ENCODE data around the gene AGFG1. TPM values are rescaled to one million over a fixed set of nuclear protein-coding genes. Genes with fewer than 3 reads are reported as not detected.
A peak's percentile ranks its signal among the peaks of the same experiment; 100 is the strongest.
"Not testable (repeated sequence)": the region's sequence is repeated elsewhere in the genome, so short reads cannot be mapped to it uniquely, and the experiment has no call there.

The AGFG1 gene
- polyA plus RNA-seq, 1 experiment: 92.2 TPM

GRCh38 chr2:227536445-227536844 lies 64.5 kb downstream of the AGFG1 start:
- DNase-seq (ENCODE audit: low read depth): no peak
- POLR2A ChIA-PET: no interaction called here
- Histone ChIP-seq H3K4me3 (ENCODE audit: low read depth, low read length) (no peak overlapping the region), H3K27me3 (ENCODE audit: control insufficient read depth, insufficient read depth, low read length) (no peaks in the 10 kb centered on the region), H3K36me3 (ENCODE audit: control insufficient read depth, insufficient read depth, low read length) (no peaks in the 10 kb centered on the region)
- TF ChIP-seq, protein P1, sequence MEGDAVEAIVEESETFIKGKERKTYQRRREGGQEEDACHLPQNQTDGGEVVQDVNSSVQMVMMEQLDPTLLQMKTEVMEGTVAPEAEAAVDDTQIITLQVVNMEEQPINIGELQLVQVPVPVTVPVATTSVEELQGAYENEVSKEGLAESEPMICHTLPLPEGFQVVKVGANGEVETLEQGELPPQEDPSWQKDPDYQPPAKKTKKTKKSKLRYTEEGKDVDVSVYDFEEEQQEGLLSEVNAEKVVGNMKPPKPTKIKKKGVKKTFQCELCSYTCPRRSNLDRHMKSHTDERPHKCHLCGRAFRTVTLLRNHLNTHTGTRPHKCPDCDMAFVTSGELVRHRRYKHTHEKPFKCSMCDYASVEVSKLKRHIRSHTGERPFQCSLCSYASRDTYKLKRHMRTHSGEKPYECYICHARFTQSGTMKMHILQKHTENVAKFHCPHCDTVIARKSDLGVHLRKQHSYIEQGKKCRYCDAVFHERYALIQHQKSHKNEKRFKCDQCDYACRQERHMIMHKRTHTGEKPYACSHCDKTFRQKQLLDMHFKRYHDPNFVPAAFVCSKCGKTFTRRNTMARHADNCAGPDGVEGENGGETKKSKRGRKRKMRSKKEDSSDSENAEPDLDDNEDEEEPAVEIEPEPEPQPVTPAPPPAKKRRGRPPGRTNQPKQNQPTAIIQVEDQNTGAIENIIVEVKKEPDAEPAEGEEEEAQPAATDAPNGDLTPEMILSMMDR (IDR thresholded peaks at IDR 0.05; ENCODE audit: insufficient read depth, low read depth, low read length): no peak
- CTCF ChIA-PET: interaction anchor here (0.6 to 0.8 kb wide), 2 partner anchors 109 to 702 kb away, joined by 3 to 10 read pairs; no protein-coding TSS in a partner anchor

DNA sequence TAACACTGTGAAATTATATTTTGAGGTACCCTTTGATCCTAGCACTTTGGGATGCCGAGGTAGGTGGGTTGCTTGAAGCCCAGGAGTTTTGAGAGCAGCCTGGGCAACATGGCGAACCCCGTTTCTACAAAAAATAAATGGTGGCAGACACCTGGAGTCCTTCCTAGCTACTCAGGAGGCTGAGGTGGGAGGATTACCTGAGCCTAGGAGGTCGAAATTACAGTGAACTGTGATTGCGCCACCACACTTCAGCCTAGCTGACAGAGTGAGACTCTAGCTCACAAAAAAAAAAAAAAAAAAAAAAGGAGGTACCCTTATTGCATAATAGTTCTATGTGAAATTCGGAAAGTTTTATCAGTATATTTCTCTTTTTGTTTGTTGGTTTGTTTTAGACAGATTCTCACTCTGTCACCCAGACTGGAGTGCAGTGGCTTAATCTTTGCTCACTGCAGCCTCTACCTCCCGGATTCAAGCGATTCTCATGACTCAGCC lies 67.6 kb downstream of the AGFG1 start:
- DNase-seq (ENCODE audit: low read depth): no peak
- H3K36me3 ChIP-seq (ENCODE audit: control insufficient read depth, insufficient read depth, low read length): no peaks in the 10 kb centered on the region
- CTCF ChIA-PET: no interaction called here
- no peak overlapping the region for H3K4me3 ChIP-seq (ENCODE audit: low read depth, low read length)
- POLR2A ChIA-PET: interaction anchor here (0.6 kb wide), 1 partner anchor 12 kb away, joined by 8 read pairs; no protein-coding TSS in a partner anchor
- H3K27me3 ChIP-seq (ENCODE audit: control insufficient read depth, insufficient read depth, low read length): no peaks in the 10 kb centered on the region
- TF ChIP-seq, protein P1 (IDR thresholded peaks at IDR 0.05; ENCODE audit: insufficient read depth, low read depth, low read length): no peak

DNA sequence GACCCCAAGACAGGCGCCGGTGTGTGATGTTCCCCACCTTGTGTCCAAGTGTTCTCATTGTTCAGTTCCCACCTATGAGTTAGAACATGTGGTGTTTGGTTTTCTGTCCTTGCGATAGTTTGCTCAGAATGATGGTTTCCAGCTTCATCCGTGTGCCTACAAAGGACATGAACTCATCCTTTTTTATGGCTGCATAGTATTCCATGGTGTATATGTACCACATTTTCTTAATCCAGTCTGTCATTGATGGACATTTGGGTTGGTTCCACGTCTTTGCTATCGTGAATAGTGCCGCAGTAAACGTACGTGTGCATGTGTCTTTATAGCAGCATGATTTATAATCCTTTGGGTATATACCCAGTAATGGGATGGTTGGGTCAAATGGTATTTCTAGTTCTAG lies 68.4 kb downstream of the AGFG1 start:
- POLR2A ChIA-PET; H3K4me3 ChIP-seq (ENCODE audit: low read depth, low read length); DNase-seq (ENCODE audit: low read depth); CTCF ChIA-PET; H3K36me3 ChIP-seq (ENCODE audit: control insufficient read depth, insufficient read depth, low read length); H3K27me3 ChIP-seq (ENCODE audit: control insufficient read depth, insufficient read depth, low read length): not testable (repeated sequence)

DNA sequence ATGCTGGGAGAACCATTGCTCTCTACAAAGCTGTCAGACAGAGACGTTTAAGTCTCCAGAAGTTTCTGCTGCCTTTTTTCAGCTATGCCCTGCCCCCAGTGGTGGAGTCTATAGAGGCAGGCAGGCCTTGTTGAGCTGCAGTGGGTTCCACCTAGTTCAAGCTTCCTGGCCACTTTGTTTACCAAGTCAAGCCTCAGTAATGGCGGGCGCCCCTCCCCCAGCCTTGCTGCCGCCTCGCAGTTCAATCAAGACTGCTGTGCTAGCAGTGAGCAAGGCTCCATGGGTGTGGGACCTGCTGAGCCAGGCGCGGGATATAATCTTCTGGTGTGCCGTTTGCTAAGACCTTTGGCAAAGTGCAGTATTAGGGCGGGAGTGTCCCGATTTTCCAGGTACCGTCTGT lies 74.0 kb downstream of the AGFG1 start:
- Histone ChIP-seq H3K36me3 (ENCODE audit: control insufficient read depth, insufficient read depth, low read length) (peaks cover 2% of the 10 kb centered on the region; the same call in 1 of the 2 replicates), H3K27me3 (ENCODE audit: control insufficient read depth, insufficient read depth, low read length) (no peaks in the 10 kb centered on the region), H3K4me3 (ENCODE audit: low read depth, low read length) (no peak overlapping the region)
- CTCF ChIA-PET: no interaction called here
- POLR2A ChIA-PET: no interaction called here
- DNase-seq (ENCODE audit: low read depth): no peak
- TF ChIP-seq, protein P1 (IDR thresholded peaks at IDR 0.05; ENCODE audit: insufficient read depth, low read depth, low read length): 0 out of 2 replicates have a peak, but pooled peaks have one; percentile 16

DNA sequence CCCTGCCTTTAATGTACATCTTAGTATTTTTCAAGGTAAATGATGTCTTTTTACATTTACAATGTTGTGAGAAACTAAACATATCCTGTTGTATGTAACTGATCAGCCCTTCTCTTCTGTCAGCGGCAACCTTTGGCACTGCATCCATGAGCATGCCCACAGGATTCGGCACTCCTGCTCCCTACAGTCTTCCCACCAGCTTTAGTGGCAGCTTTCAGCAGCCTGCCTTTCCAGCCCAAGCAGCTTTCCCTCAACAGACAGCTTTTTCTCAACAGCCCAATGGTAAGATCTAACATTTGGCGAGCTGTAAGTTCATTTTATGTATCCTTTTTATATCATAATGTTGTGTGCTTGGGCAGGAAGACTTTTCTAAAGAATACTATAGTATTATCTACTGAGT lies 79.9 kb downstream of the AGFG1 start:
- DNase-seq (ENCODE audit: low read depth): no peak
- CTCF ChIA-PET: interaction anchor here (1.4 kb wide), 1 partner anchor 214 kb away, joined by 3 read pairs; no protein-coding TSS in a partner anchor
- TF ChIP-seq, protein P1 (IDR thresholded peaks at IDR 0.05; ENCODE audit: insufficient read depth, low read depth, low read length): no peak
- H3K27me3 ChIP-seq (ENCODE audit: control insufficient read depth, insufficient read depth, low read length): no peaks in the 10 kb centered on the region
- H3K36me3 ChIP-seq (ENCODE audit: control insufficient read depth, insufficient read depth, low read length): peaks cover 3% of the 10 kb centered on the region; the same call in 1 of the 2 replicates
- POLR2A ChIA-PET: interaction anchor here (0.6 kb wide), 1 partner anchor 13 kb away, joined by 8 read pairs; no protein-coding TSS in a partner anchor
- H3K4me3 ChIP-seq (ENCODE audit: low read depth, low read length): no peak overlapping the region

GRCh38 chr2:227562581-227562980 lies 90.6 kb downstream of the AGFG1 start:
- DNase-seq (ENCODE audit: low read depth): no peak
- Histone ChIP-seq H3K4me3 (ENCODE audit: low read depth, low read length) (no peak overlapping the region), H3K27me3 (ENCODE audit: control insufficient read depth, insufficient read depth, low read length) (no peaks in the 10 kb centered on the region), H3K36me3 (ENCODE audit: control insufficient read depth, insufficient read depth, low read length) (no peaks in the 10 kb centered on the region)
- CTCF ChIA-PET: no interaction called here
- POLR2A ChIA-PET: interaction anchor here (0.6 kb wide), 1 partner anchor 8 kb away, joined by 4 read pairs; no protein-coding TSS in a partner anchor
- TF ChIP-seq, protein P1 (IDR thresholded peaks at IDR 0.05; ENCODE audit: insufficient read depth, low read depth, low read length): no peak
